Lung (tissue), 12 donors: Measurements from ENCODE around the gene CUEDC2. TPM values are rescaled to one million over a fixed set of nuclear protein-coding genes. Genes with fewer than 3 reads are reported as not detected.

Experiments used
- ATAC-seq: fragments of 200-7000 bp; cut with Tn5 transposase; one replicate; pipeline ENCODE4 v1.9.1; 2020; ENCODE audit warnings: moderate number of reproducible peaks; ENCODE audit not compliant: insufficient read depth, low FRiP score
- DNase-seq, 3 donors: peaks; one replicate each; pipeline ENCODE4 v3.0.0-alpha.2; 2013 to 2017
- H3K27ac ChIP-seq, 2 donors: one replicate each; pipeline ENCODE4 v1.5.1; 2013; ENCODE audit warnings: mild to moderate bottlenecking in 2 of 2, moderate library complexity in 2 of 2, control low read depth in 1 of 2, inconsistent platforms in 1 of 2, low read depth in 1 of 2, low read length in 1 of 2
- H3K27me3 ChIP-seq, 3 donors: one replicate each; pipeline ENCODE4 v1.5.1; 2013; ENCODE audit warnings: low read length in 2 of 3; ENCODE audit not compliant: control insufficient read depth in 3 of 3, insufficient read depth in 3 of 3
- H3K36me3 ChIP-seq, 4 donors: one replicate each; pipeline ENCODE4 v1.5.1; 2013; ENCODE audit warnings: low read length in 4 of 4, mild to moderate bottlenecking in 1 of 4, moderate library complexity in 1 of 4; ENCODE audit not compliant: control insufficient read depth in 4 of 4, insufficient read depth in 4 of 4
- H3K4me1 ChIP-seq, 5 donors: one replicate each; pipeline ENCODE4 v1.5.1; 2013; ENCODE audit warnings: low read length in 5 of 5, mild to moderate bottlenecking in 2 of 5, moderate library complexity in 1 of 5; ENCODE audit not compliant: control insufficient read depth in 5 of 5, insufficient read depth in 5 of 5
- H3K4me3 ChIP-seq: one replicate; pipeline ENCODE4 v1.5.1; 2013; ENCODE audit warnings: mild to moderate bottlenecking, control low read depth, moderate library complexity
- H3K9ac ChIP-seq, 2 donors: one replicate each; pipeline ENCODE4 v1.5.1; 2013; ENCODE audit warnings: low read length in 2 of 2, control low read depth in 1 of 2; ENCODE audit not compliant: insufficient read depth in 1 of 2
- H3K9me3 ChIP-seq, 4 donors: one replicate each; pipeline ENCODE4 v1.5.1; 2013; ENCODE audit warnings: low read length in 3 of 4, mild to moderate bottlenecking in 1 of 4, moderate library complexity in 1 of 4; ENCODE audit not compliant: control insufficient read depth in 4 of 4, insufficient read depth in 3 of 4
- CTCF ChIP-seq: IDR thresholded peaks from 2 replicates; pipeline ENCODE4 v1.5.1; 2012; ENCODE audit warnings: mild to moderate bottlenecking; ENCODE audit errors: control extremely low read depth, extremely low read depth
- WGBS, 2 donors: extraction: QIAGEN DNeasy Blood & Tissue Kit; methylation state at CpG; one replicate each; pipeline ENCODE4 v1.1.7; 2013; 5-methylcytosine and 5-hydroxymethylcytosine counted together
- polyA plus RNA-seq, 2 donors: library from polyadenylated mRNA; stranded (reverse); fragments of 200-250 nt; gene quantifications; one replicate each; pipeline ENCODE4 v1.2.1, GENCODE V29; 2013
- total RNA-seq, 2 donors: library from RNA; depleted of rRNA in 1 of 2; stranded (reverse); fragments of >200 nt in 1 of 2; gene quantifications; one replicate each; pipeline ENCODE4 v1.2.1, GENCODE V29; 2014 to 2021
- donor health status: control.
- donor health status: control.
- donor health status: Bipolar disorder and iron deficiency.
- donor health status: healthy.
- donor health status: DM: yes; HTN: yes; CAD: no.

The CUEDC2 gene
- total and polyA plus RNA-seq, 4 donors: 33.4 to 63.8 (median 44.1) TPM

- H3K27me3 ChIP-seq: peaks cover 0 to 10% (median 4%) of the 10 kb centered on the region in 3 donors
- DNase-seq (no peak), ATAC-seq (no peak)
- peaks cover 0 to 25% (median 9%) of the 10 kb centered on the region in 4 donors for H3K36me3 ChIP-seq
- no peak for TF ChIP-seq CTCF
- H3K4me1 ChIP-seq: peaks cover 0 to 20% (median 6%) of the 10 kb centered on the region in 5 donors
- WGBS, 2 donors: 85 to 93% methylated on average over 17 of the region's 17 CpGs
- H3K4me3 ChIP-seq: no peak overlapping the region
- H3K27ac ChIP-seq: no peak overlapping the region
- H3K9me3 ChIP-seq: no peaks in the 10 kb centered on the region
- no peak overlapping the region for H3K9ac ChIP-seq
Observed at GRCh38 chr10:102404361-102405107, 27.8 kb downstream of the CUEDC2 start.

- H3K4me1 ChIP-seq: peaks cover 0 to 12% (median 5%) of the 10 kb centered on the region in 5 donors
- DNase-seq: no peak
- no peak overlapping the region for H3K4me3 ChIP-seq
- 89 to 95% methylated on average over 13 of the region's 13 CpGs for WGBS, 2 donors
- H3K36me3 ChIP-seq: peaks cover 0 to 28% (median 9%) of the 10 kb centered on the region in 4 donors
- no peak overlapping the region for H3K27ac ChIP-seq
- TF ChIP-seq CTCF: no peak
- no peaks in the 10 kb centered on the region for H3K9me3 ChIP-seq
- no peak for ATAC-seq
- H3K9ac ChIP-seq: no peak overlapping the region
- peaks cover 0 to 2% (median 2%) of the 10 kb centered on the region in 3 donors for H3K27me3 ChIP-seq
Observed at GRCh38 chr10:102403115-102403514, 29.3 kb downstream of the CUEDC2 start.

- Histone ChIP-seq H3K9me3 (no peaks in the 10 kb centered on the region), H3K4me3 (no peak overlapping the region), H3K27ac (no peak overlapping the region), H3K4me1 (peaks cover 0 to 7% (median 5%) of the 10 kb centered on the region in 5 donors), H3K36me3 (peaks cover 0 to 34% (median 9%) of the 10 kb centered on the region in 4 donors), H3K9ac (no peak overlapping the region), H3K27me3 (no peaks in the 10 kb centered on the region)
- 89 to 92% methylated on average over 5 of the region's 5 CpGs for WGBS, 2 donors
- DNase-seq: no peak
- no peak for TF ChIP-seq CTCF
- ATAC-seq: no peak
Observed at GRCh38 chr10:102402512-102402896, 29.9 kb downstream of the CUEDC2 start.
